DMS114 treated with DMSO at 0.1 percent for 48 hours (cell line): ENCODE data around the gene SAFB.
"Not testable (repeated sequence)": the region's sequence is repeated elsewhere in the genome, so short reads cannot be mapped to it uniquely, and the experiment has no call there.

Experiments used
- DNase-seq: peaks from one replicate; lab custom pipeline; 2025; ENCODE audit not compliant: unreplicated experiment; lab: John Stamatoyannopoulos, UW

SAFB gene

GRCh38 chr19:5696196-5697021 lies 73.5 kb downstream of the SAFB start:
- no peak for DNase-seq

GRCh38 chr19:5697022-5697889 lies 74.4 kb downstream of the SAFB start:
- no peak for DNase-seq

DNA sequence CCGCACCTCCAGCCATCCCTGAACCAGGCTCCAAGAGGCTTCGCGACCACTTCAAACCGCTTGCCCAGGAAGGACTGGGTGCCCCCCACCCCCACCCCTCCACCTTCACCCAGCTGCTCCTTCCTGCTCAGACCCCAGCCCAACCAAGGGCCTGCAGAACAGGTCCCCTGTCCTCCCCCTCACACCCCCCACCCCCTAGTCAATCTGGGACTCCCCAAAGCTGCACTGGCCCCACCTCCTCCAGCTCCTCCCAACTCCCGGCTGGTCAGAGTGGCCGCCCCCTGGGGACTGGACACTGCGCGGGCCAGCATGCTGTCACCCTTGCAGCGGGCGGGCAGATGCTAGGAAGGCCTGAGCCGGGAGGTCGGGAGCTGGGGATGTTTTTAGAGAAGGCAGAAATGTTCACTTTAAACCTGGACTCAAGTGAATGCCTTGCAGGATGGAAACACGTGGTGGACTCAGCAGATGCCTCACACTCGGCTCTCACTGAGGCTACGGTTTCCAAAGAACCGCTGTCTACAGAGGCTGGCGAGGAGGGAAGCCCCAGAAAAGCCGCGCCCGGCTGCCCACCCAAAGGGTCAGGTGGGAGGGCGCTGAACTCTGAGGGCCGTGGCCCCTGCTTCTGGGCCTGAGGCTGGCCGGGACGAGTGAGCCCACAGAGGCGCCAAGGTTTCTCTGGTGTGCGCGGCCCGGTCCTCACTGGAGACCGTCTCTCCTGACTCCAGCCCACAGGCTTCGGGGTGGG lies 75.2 kb downstream of the SAFB start:
- no peak for DNase-seq

GRCh38 chr19:5698635-5699422 lies 75.9 kb downstream of the SAFB start:
- no peak for DNase-seq

DNA sequence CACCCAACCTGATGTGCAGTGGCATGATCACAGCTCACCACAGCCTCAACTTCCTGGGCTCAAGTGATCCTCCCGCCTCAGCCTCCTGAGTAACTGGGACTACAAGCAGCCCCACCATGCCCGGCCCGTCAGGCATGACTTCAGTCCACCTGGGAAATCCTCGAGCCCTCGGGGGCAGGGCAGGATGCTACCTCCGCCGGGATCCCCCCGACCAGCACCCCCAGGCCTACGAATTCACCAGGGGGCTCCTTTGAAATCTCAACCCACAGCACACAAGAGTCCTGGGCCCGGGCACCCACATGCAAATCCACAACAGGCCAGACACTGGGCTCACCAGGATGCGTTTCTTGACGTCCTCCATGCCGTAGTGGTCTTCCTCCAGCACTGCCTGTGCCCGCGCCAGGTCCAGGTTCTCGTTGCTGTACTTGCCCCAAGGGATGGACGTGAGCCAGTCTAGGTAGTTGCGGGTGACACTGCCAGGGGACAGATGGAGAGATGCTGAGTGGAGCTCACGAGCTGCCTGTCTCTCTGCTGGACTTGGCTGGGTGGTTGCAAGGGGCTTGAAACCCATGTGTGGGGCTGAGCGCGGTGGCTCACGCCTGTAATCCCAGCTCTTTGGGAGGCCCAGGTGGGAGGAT lies 77.7 kb downstream of the SAFB start:
- no peak for DNase-seq

DNA sequence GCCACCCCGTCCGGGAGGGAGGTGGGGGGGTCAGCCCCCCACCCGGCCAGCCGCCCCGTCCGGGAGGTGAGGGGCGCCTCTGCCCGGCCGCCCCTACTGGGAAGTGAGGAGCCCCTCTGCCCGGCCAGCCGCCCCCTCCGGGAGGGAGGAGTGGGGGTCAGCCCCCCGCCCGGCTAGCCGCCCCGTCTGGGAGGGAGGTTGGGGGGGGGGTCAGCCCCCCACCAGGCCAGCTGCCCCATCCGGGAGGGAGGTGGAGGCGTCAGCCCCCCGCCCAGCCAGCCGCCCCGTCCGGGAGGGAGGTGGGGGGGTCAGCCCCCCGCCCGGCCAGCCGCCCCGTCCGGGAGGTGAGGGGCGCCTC lies 79.1 kb downstream of the SAFB start:
- DNase-seq, result not testable (repeated sequence)

DNA sequence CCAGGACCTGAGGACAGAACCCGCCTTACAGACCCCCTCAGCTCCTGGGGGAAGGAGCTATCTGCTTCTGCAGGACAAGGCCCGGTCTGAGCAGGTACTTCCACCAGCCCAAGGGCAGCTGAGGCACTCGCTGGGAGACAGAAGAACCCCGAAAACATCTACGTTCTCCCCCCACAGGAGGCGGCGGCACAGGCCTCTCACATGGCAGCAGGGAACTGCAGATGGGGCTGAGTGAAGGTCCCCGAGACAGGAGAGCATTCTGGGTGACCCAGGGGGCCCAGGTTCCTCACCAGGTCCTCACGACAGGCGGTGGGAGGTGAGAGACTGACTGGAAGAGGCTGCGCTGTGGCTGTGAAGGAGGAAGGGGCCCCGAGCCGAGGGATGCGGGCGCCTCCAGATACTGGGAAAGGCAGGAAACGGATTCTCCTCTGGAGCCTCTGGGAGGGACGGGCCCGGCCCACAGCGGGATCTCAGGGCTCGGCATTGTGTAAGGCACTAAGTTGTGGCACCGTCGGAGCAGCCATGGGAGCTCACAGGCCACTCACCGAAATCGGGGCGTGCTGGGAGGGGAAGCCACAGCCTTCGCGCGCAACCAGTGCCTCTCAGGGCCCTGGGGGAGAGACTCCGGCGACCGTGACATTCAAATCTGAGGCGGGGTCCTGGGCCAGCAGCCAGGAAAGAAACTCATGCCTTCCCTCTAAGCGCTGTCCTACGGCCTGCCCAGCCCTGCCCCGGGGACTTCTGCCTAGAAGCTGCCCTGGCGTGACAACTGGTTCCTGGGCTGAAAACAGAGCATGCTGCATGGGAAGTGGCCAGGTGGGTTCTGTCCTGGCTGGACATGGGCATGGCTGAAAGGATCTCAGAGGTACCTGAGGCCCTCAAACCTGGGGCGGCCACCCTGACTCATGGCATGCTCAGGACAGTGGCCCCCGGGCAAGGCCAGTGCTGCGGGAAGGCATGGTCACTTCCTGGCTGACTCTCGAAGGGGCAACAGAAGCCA lies 81.2 kb downstream of the SAFB start:
- DNase-seq, result no peak

DNA sequence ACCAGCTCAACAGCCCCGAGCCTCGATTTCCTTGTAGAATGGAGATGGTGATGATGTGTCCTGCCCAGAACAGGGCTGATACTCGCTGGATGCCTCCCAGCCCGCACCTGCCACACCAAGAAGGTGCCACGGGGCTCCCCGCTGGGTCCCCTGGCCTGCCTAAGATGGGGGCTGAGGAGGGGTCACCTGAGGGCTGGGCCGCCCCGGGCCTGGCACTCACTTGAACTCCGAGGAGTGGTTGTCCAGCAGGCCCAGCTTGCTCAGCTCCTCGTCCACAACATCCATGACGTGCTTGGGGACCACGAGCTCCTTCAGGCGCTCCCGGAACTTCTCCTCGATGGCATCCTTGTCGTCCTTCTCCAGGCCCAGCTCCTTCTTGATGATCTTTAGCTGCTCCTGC lies 82.7 kb downstream of the SAFB start:
- no peak for DNase-seq

DNA sequence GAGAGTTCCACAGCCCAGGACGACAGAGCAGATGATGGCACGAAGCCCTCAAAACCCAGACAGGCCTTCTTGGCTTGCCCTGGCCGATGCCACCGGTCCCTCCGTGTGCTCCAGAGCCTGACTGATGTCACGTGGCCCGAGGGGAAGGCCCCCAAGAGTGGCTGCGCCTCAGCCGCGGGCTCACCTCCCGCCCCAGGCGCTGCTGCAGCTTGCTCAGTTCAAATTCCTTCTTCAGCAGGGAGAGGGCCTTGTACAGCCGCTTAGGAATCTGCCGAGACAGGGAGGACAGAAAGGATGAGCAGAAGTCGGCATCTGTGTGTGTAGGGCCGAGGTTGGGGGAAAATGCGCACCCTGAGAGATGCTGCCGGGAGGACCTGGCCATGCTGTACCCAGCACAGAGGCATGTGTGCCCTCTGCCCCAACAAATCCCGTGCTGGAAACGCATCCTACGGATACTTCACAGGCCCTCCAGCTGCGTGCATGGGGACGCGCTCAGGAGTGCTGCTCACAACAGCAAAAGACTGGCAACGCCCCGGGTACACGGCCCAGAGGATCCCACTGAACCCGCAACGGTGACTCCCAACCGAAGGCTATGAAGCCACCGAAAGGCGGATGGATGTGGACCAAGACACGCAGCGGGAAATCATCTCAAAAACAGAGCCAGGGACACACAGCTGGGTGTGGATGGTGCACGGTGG lies 84.1 kb downstream of the SAFB start:
- no peak for DNase-seq

DNA sequence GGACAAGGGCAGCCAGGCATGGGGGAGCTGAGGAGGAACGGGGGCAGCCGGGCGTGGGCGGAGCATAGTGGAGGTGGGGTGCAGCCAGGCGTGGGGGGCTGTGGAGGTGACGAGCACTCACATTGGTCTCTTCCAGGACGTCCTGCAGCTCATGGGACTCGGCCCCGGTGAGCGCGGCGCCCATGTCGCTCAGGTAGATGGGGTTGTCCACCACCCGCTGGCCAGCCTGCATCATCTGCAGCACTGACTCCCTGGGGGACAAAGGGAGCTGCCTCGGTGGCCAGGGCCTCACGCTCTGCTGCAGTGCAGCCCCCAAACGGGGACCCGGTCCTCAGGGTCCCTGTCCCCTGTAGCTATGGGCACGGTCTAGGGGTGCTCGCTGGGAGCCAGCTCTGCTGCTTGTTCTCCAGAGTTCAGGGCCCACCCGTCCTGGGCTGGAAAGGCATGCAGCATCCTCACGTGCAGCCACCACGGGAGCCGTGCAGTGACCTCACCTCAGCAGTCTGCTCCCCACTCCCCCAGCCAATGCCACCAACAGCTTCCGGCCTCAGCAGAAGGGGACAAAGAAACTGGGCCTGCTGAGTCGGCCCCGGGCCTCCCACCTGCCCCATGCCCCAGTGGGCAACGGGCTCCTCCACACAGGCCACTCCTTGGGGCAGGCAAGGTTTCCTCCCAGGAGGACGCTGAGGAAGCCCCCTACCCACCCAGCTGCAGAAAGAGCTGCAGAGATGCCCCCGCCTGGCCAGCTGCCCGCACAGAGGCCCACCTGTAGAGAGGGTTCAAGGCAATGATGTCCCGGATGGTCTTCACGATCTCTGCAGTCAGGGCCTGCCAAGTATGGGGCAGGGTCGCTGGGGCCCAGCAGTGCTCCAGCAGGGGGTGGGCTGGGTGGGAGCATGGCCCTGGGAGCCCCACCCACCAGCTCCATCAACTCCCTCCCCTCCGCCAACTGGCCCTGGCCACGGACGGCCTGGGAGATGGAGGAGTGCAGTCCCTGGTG lies 85.0 kb downstream of the SAFB start:
- DNase-seq, result no peak

GRCh38 chr19:5711025-5711424 lies 88.1 kb downstream of the SAFB start:
- no peak for DNase-seq

DNA sequence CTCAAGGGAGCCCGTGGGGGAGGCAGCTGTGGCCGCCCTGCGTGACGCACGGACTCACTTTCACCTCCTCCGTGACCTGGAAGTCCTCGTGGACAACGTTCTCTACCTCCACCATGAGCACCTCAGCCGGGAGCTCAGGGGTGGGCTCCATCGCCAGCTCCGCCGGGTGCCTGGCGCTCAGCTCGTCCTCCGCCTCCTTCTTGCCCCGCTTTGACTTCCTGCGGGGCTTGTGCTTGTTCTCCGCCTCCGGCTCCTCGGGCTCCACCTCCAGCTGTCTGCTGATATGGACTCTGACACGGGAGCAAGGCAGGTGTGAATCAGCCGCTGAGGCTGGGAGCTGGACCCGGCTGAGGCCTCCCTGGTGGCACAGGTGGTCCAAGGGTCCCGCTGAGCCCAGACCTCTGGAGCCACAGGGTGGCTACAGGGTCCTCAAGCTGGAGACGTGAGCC lies 88.9 kb downstream of the SAFB start:
- DNase-seq, result no peak

DNA sequence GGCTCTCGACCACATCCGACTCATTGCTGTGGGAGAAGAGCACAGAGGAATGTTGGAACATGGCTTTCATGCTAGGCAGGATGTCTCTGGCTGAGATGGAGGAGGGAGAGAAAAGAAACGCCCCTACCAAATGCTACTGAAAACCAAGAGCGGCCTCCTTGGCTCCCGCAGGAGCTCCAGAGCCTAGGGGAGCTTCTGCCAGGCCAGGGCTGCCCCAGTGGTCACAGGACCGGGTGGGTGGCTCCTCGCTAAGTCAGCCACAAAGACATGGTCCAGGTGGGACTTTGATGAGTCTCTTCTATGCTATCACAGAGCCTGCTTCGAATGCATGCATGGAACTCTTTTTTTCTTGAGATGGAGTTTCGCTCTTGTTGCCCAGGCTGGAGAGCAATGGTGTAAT lies 90.3 kb downstream of the SAFB start:
- no peak for DNase-seq

DNA sequence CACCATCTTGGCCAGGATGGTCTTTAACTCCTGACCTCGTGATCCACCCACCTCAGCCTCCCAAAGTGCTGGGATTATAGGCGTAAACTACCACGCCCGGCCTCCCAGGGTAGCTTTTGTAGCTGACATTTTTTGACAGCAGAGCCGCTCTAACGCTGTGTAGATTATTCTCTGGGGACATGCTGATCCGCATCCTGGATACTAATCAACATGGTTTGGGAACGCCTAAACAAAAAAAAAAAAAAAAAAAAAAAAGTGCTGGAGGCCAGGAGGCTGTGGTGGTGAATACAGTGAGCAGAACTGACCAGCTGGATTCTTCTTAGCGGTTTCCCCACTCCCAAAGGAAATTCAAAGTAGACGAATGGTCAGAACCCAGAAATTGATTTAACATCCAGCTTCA lies 91.9 kb downstream of the SAFB start:
- no peak for DNase-seq

DNA sequence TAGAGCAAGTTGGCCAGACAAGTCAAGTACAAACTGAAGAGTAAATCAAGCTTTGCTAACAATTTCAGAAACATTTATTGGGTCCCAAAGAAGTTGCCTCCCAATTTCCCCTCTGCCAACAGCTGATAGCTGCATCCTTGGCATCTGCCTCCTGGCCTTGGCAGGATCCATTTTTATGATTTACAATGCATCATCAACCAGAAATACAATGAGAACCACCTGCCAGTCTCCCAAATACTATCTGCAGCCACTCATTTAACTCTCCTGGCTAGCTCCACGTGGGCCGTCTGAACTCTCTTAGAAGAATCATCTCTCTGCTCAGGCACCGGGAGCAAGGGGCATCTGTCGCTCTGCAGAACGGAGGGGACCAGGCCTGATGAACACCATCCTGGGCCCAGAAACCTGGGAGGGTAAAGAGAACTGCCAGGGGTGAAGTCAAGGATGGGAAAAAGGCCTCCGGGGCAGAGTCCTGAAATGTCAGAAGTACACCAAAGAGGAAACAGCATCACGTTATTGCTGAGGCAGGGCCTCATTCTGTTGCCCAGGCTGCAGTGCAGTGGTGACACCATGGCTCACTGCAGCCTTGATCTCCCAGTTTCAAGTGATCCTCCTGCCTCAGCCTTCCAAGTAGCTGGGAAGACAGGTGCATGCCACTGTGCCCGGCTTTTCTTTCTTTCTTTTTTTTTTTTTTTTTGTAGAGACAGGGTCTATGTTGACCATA lies 94.5 kb downstream of the SAFB start:
- no peak for DNase-seq
